Measurements from ENCODE around the gene ARRDC5.
"Not testable (repeated sequence)": the region's sequence is repeated elsewhere in the genome, so short reads cannot be mapped to it uniquely, and the experiment has no call there.

The ARRDC5 gene

GRCh38 chr19:4867534-4868285 lies 35.0 kb downstream of the ARRDC5 start, which contains the start of gene PLIN3:
Gene PLIN3 (minus strand): TSS chr19:4867667. CDS start chr19:4861394, 6,273 bp downstream.
- DNase-seq = peak; percentile 85

GRCh38 chr19:4866595-4867424 lies 35.9 kb downstream of the ARRDC5 start:
- peak; percentile 29 for DNase-seq

GRCh38 chr19:4861147-4861546 lies 41.5 kb downstream of the ARRDC5 start:
- no peak for DNase-seq

- DNase-seq = no peak
Measured at GRCh38 chr19:4859697-4860096, 43.0 kb downstream of the ARRDC5 start.

- not testable (repeated sequence) for DNase-seq
Measured at GRCh38 chr19:4856468-4856867, 46.2 kb downstream of the ARRDC5 start.

GRCh38 chr19:4853506-4853905 lies 49.2 kb downstream of the ARRDC5 start:
- not testable (repeated sequence) for DNase-seq

GRCh38 chr19:4852484-4852883 lies 50.2 kb downstream of the ARRDC5 start:
- DNase-seq = no peak

GRCh38 chr19:4851551-4852290 lies 51.0 kb downstream of the ARRDC5 start:
- peak; percentile 63 for DNase-seq

GRCh38 chr19:4849019-4849418 lies 53.7 kb downstream of the ARRDC5 start:
- DNase-seq = no peak

GRCh38 chr19:4847190-4847973 lies 55.3 kb downstream of the ARRDC5 start:
- DNase-seq = no peak

GRCh38 chr19:4845975-4846374 lies 56.7 kb downstream of the ARRDC5 start:
- DNase-seq = not testable (repeated sequence)

GRCh38 chr19:4844348-4845179 lies 58.1 kb downstream of the ARRDC5 start:
- no peak for DNase-seq

GRCh38 chr19:4843647-4843965 lies 59.1 kb downstream of the ARRDC5 start:
- DNase-seq = no peak
